D721Med (cell line): ENCODE results near the gene KRTAP12-1.

Experiments
- DNase-seq: peaks from one replicate; pipeline ENCODE4 v3.0.0; 2011; ENCODE audit warnings: low spot score; ENCODE audit not compliant: insufficient read length
- FAIRE-seq: peaks from 2 replicates; lab custom pipeline; 2011; peaks lifted over from hg19 to GRCh38; lab: Jason Lieb, UNC
- CTCF ChIP-seq: IDR thresholded peaks from 2 replicates; pipeline ENCODE4 v1.5.1; 2012; ENCODE audit warnings: mild to moderate bottlenecking, control low read depth; ENCODE audit not compliant: insufficient read depth; ENCODE audit errors: missing control alignments

The KRTAP12-1 gene

GRCh38 chr21:44727321-44727720, 45.4 kb upstream of the KRTAP12-1 start:
- TF ChIP-seq CTCF, result no peak
- no peak for FAIRE-seq

GRCh38 chr21:44726826-44727225, 44.9 kb upstream of the KRTAP12-1 start:
- DNase-seq (no peak), FAIRE-seq (no peak)
- no peak for TF ChIP-seq CTCF

More at GRCh38 chr21:44727321-44727720, 45.4 kb upstream of the KRTAP12-1 start:
- no peak for DNase-seq

- TF ChIP-seq CTCF, result no peak
- no peak for FAIRE-seq
These were observed 43.0 kb upstream of the KRTAP12-1 start for GRCh38 chr21:44724926-44725325.

GRCh38 chr21:44724196-44724595, 42.2 kb upstream of the KRTAP12-1 start:
- DNase-seq, result no peak
- TF ChIP-seq CTCF, result no peak
- FAIRE-seq, result no peak

More at GRCh38 chr21:44724926-44725325, 43.0 kb upstream of the KRTAP12-1 start:
- no peak for DNase-seq

- no peak for FAIRE-seq
- no peak for TF ChIP-seq CTCF
- DNase-seq, result no peak
These were observed 41.5 kb upstream of the KRTAP12-1 start for GRCh38 chr21:44723177-44724131.

GRCh38 chr21:44722731-44723130, 40.8 kb upstream of the KRTAP12-1 start:
- DNase-seq (no peak), FAIRE-seq (no peak)
- no peak for TF ChIP-seq CTCF

- FAIRE-seq (no peak), DNase-seq (no peak)
- TF ChIP-seq CTCF, result no peak
These were observed 38.2 kb upstream of the KRTAP12-1 start for GRCh38 chr21:44720170-44720569.
